GM18511 (cell line): ENCODE results near the gene TP53TG5.

Experiments used
- ATAC-seq: cut with Tn5 transposase; IDR thresholded peaks from one replicate; pipeline ENCODE4 v1.9.1; 2021; ENCODE audit warnings: mild to moderate bottlenecking, moderate library complexity; ENCODE audit not compliant: unreplicated experiment

TP53TG5 gene

DNA sequence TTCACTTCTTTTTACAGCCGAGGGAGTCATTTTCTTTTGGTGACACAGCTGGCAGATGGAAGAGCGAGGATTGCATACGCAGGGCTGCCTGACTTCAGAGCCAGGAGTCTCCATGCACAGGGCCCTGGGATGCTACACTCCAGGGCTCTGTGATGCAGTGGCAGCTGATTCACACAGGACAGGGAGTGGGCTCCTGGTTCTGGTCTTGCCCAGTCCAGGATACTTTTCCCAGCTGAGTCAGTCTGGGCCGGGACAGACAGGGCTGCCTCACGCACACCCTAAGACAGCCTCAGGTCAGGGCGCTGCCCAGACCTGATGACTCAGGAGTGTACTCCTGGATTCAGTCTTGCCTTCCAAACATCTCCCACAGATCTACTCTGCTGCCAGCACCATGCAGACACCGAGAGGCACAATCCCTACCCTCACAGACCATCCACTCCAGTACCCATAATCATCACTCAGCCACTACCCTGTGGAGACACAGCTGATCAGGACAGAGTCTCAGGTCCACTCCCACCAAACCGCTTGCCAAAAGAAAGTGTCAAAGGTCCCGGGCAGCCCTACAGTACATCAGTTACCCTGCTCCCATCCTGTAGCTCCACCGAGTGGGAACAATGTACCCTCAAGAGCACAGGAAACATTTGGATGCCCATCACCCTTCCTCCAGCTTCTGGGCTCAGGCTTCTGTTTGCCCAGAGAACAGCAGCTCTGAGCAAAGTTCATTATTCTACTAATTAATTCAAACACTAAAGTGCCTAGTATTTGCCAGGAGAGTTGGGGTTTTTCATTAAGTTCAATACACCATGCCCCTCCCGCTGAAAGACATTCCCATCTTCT, 41.4 kb downstream of the TP53TG5 start:
- ATAC-seq: no peak

DNA sequence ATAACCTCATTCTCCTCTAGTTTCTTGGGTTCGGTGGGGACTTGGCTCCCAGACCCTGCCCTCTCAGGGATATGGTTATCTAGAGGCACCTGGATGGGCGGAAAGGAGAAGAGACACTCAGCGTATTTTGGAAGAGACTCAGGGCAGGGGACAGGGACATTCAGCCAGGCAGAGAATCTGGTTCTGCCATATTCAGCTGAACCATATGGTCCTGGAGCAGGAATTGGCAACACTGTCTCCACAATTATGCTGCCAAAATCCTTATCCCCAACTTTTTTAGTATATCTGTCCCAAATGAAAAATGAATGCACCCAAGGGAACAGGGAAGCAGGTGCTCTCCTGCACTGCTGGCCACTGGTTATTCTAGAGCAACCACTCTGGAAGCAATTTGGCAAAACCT, 47.6 kb downstream of the TP53TG5 start:
- ATAC-seq: no peak

DNA sequence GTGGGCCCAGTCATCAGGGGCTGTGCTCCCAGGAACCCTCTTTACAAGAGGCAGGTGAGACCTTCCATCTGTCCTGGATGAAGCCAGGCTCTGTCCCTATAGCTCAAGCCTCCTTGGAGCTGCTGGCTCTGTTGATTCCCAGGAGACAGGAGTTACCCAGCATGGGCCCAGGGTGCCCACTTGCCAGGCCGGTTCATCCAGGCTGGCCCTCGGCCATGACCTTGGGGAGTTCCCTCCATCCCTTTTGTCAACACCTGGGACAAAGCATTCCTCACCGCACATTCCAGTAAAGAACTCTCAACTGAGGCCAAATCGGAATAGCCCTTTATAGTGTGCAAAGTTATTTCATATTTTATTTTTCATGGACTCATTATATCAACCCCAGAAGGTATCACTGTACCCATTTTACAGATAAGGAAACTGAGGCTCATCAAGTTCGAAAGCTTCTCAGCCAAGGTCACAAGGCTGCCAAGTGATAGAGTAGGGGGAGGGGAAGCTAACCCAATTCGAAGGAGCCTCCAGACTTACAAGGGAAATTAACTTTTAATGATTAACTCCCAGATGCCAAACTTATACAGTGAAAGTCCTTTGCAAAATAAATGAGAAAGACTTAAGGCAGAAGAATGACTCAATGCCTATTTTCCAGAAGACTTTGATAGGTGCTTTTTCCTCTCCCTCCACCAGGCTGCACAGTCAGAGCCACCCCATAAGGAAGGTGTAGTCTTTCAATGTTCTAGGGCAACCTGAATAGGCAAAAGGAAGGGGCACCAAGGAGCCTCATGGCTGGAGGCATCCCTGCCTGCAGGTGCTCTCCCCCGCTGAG, 48.4 kb downstream of the TP53TG5 start:
- no peak for ATAC-seq

DNA sequence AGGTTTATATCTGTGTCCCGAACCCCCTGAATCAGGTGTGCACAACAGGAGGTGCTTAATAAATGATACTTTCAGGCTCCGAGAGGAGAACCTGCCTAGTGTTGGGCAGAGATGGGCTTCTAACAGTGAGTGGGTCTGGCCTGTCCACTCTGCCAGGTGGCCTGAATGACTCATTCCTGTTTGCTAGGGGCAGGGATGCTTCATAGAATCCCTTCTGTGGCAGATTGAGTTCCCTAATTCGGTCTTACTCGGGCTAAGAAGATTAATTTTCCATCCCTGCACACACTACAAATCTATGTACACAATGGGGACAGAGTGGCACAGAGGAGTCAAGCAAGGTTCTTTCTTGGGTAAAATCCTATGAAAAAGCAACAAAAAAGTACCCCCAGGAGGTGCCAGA, 49.7 kb downstream of the TP53TG5 start:
- no peak for ATAC-seq

DNA sequence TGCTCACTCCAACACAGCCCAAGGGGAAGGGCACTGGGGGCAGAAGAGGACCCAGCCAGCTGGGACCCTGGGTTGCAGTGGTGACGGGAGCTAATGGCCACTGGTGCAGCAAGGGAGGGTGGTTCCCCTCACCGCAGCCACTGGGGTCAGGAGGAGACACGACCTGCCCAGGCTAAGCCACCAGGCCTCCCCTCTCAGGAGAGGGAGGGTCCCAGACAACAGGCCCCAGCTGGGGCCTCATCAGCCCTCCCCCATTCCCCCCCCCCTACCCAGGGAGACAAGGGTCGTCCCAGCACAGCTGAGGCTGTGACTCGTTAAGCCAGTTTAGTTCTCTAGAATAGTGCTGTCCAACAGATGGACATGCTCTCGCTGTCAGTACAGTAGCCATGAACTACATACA, 52.8 kb downstream of the TP53TG5 start:
- ATAC-seq: no peak

DNA sequence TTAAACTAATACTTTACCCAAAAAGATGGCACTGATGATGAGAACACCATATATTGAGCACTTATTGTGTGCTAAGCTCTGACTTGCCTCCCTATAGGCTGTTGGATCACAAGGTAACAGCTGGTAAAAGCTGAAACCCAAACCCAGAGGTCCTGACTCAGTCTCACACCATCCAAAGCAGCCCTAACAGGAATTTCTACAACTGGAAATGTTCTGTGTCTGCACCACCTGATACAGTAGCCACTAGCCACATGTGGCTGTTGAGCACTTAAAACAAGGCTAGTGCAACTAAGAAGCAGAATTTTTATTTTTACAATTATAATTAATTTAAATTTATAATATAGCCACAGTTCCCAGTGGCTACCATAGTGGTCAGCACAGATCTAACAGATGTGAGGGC, 54.4 kb downstream of the TP53TG5 start:
- no peak for ATAC-seq

- ATAC-seq: no peak
Observed at GRCh38 chr20:45322952-45323383, 55.2 kb downstream of the TP53TG5 start.
